Neural progenitor cell (in vitro differentiated cells): Measurements from ENCODE around the gene SHC3.

ENCODE experiments used
- CTCF ChIP-seq: fragments of 200-600 bp; sonication (generic); IDR thresholded peaks from 2 replicates; pipeline ENCODE4 v1.5.1; 2017; ENCODE audit warnings: antibody characterized with exemption, mild to moderate bottlenecking
- EZH2 ChIP-seq: fragments of 200-600 bp; sonication (generic); IDR thresholded peaks from 2 replicates; pipeline ENCODE4 v1.6.1; 2017; ENCODE audit warnings: antibody characterized with exemption, mild to moderate bottlenecking, moderate library complexity
- EZH2phosphoT487 ChIP-seq: fragments of 200-600 bp; sonication (generic); IDR thresholded peaks from 2 replicates; pipeline ENCODE4 v1.6.1; 2017; ENCODE audit warnings: antibody characterized with exemption

- no peak for TF ChIP-seq CTCF
- no peak for TF ChIP-seq EZH2
- TF ChIP-seq EZH2phosphoT487: no peak
Measured at GRCh38 chr9:89026876-89027275, 151.7 kb downstream of the SHC3 start.
